GM23338 (cell line): ENCODE results near the gene ZNF565. TPM values are rescaled to one million over a fixed set of nuclear protein-coding genes. Genes with fewer than 3 reads are reported as not detected.
"Not testable (repeated sequence)": the region's sequence is repeated elsewhere in the genome, so short reads cannot be mapped to it uniquely, and the experiment has no call there.

ENCODE experiments used
- ATAC-seq: fragments of 200-7000 bp; cut with Tn5 transposase; 3 replicates; pipeline ENCODE4 v1.9.1; 2020
- DNase-seq: peaks from one replicate; pipeline ENCODE4 v3.0.0-alpha.2; 2015; ENCODE audit warnings: low spot score
- H2AFZ ChIP-seq: fragments of 200-600 bp; sonication (generic); 2 replicates; pipeline ENCODE4 v1.8.0; 2016; ENCODE audit warnings: antibody characterized with exemption, mild to moderate bottlenecking, moderate library complexity
- H3F3A ChIP-seq: fragments of 200-600 bp; sonication (generic); replicated peaks from 2 replicates; pipeline ENCODE4 v1.8.0; 2017; ENCODE audit warnings: antibody characterized with exemption, mixed run types, low read depth
- H3K27ac ChIP-seq: fragments of 200-600 bp; sonication (generic); 2 replicates; pipeline ENCODE4 v1.6.1; 2016; ENCODE audit warnings: low read depth
- H3K27me3 ChIP-seq: fragments of 200-600 bp; sonication (generic); 2 replicates; pipeline ENCODE4 v1.8.0; 2016; ENCODE audit warnings: mild to moderate bottlenecking, mixed run types, moderate library complexity; ENCODE audit not compliant: insufficient read depth
- H3K36me3 ChIP-seq: fragments of 200-600 bp; sonication (generic); 2 replicates; pipeline ENCODE4 v1.8.0; 2016; ENCODE audit warnings: mild to moderate bottlenecking; ENCODE audit not compliant: insufficient read depth
- H3K4me1 ChIP-seq: fragments of 200-600 bp; sonication (generic); 2 replicates; pipeline ENCODE4 v1.8.0; 2016; ENCODE audit warnings: mild to moderate bottlenecking, moderate library complexity; ENCODE audit not compliant: insufficient read depth
- H3K4me2 ChIP-seq: fragments of 200-600 bp; sonication (generic); 2 replicates; pipeline ENCODE4 v1.7.1; 2017; ENCODE audit warnings: mixed run types
- H3K4me3 ChIP-seq: fragments of 200-600 bp; sonication (generic); 2 replicates; pipeline ENCODE4 v1.6.1; 2016; ENCODE audit warnings: mixed run types
- H3K79me2 ChIP-seq: fragments of 200-600 bp; sonication (generic); replicated peaks from 2 replicates; pipeline ENCODE4 v1.8.0; 2017; ENCODE audit warnings: mild to moderate bottlenecking; ENCODE audit not compliant: insufficient read depth
- H3K9me2 ChIP-seq: fragments of 200-600 bp; sonication (generic); 2 replicates; pipeline ENCODE4 v1.8.0; 2017; ENCODE audit not compliant: insufficient read depth
- H4K20me1 ChIP-seq: fragments of 200-600 bp; sonication (generic); replicated peaks from 2 replicates; pipeline ENCODE4 v1.8.0; 2017; ENCODE audit warnings: mild to moderate bottlenecking; ENCODE audit not compliant: insufficient read depth
- H3K27ac Mint-ChIP-seq: 2 replicates; pipeline ENCODE4 v1.8.0; 2020; ENCODE audit warnings: inconsistent platforms, mild to moderate bottlenecking, moderate library complexity, mixed read lengths
- H3K27me3 Mint-ChIP-seq: 3 replicates; pipeline ENCODE4 v1.8.0; 2022; ENCODE audit warnings: low read depth, mild to moderate bottlenecking, moderate library complexity, mixed read lengths, inconsistent platforms; ENCODE audit not compliant: insufficient read depth, poor library complexity
- H3K36me3 Mint-ChIP-seq: 3 replicates; pipeline ENCODE4 v1.8.0; 2021; ENCODE audit warnings: low read depth, mild to moderate bottlenecking, inconsistent platforms, moderate library complexity, mixed read lengths
- H3K4me1 Mint-ChIP-seq: 3 replicates; pipeline ENCODE4 v1.8.0; 2020; ENCODE audit warnings: mild to moderate bottlenecking, inconsistent platforms, mixed read lengths
- H3K4me3 Mint-ChIP-seq: 3 replicates; pipeline ENCODE4 v1.8.0; 2021; ENCODE audit warnings: moderate library complexity, mild to moderate bottlenecking, inconsistent platforms, mixed read lengths
- H3K9me3 Mint-ChIP-seq: 3 replicates; pipeline ENCODE4 v1.8.0; 2020; ENCODE audit warnings: moderate library complexity, mild to moderate bottlenecking, inconsistent platforms, mixed read lengths
- polyA plus RNA-seq: library from polyadenylated mRNA; unstranded; fragments of >200 nt; fragmentation: Nextera tagmentation; extraction: Ambion mirVana; gene quantifications from 2 replicates; pipeline ENCODE4 v1.2.1, GENCODE V29; 2016
- small RNA-seq: library from RNA; depleted of rRNA; stranded (forward); fragments of <200 nt; gene quantifications from one replicate; pipeline ENCODE3, GENCODE V24; 2014; ENCODE audit warnings: low replicate concordance
- total RNA-seq: library from RNA; depleted of rRNA; stranded (reverse); fragments of >200 nt; shearing (Covaris generic); gene quantifications from 2 replicates; pipeline ENCODE4 v1.2.3, GENCODE V29; 2014; rRNA removed

ZNF565 gene
- total and polyA plus RNA-seq, 2 experiments from 2014 or later: 2.4 to 3.2 TPM

- H3K9me3 Mint-ChIP-seq, H3K4me2 ChIP-seq, H3K27ac ChIP-seq, H3K27me3 ChIP-seq, H3K9me2 ChIP-seq, H4K20me1 ChIP-seq, H3K36me3 ChIP-seq, DNase-seq, H2AFZ ChIP-seq, H3K4me3 Mint-ChIP-seq, H3K27me3 Mint-ChIP-seq, H3K4me1 ChIP-seq, H3F3A ChIP-seq, H3K27ac Mint-ChIP-seq, H3K79me2 ChIP-seq, ATAC-seq, H3K36me3 Mint-ChIP-seq, H3K4me3 ChIP-seq: not testable (repeated sequence)
- H3K4me1 Mint-ChIP-seq: peaks cover 10% of the 10 kb centered on the region
Measured at GRCh38 chr19:36134867-36135266, 79.6 kb downstream of the ZNF565 start.

Small RNA genes lying within 50 kb of the gene (small RNA-seq; reads per million reads assigned to genes)
- gene RF00019: not detected

Other genes starting within 250 kb of the ZNF565 start
- 45.8 and 55.9 TPM in 2 replicates for gene SDHAF1, start 219.5 kb downstream of the ZNF565 start, total RNA-seq
- gene SDHAF1, start 219.5 kb downstream of the ZNF565 start, polyA plus RNA-seq: 19.9 TPM in 2 replicates
- gene SYNE4, start 205.9 kb downstream of the ZNF565 start, total RNA-seq: 24.1 and 26.1 TPM in 2 replicates
- 47.3 and 49.8 TPM in 2 replicates for gene SYNE4, start 205.9 kb downstream of the ZNF565 start, polyA plus RNA-seq
- 28.5 and 33.6 TPM in 2 replicates for gene ALKBH6, start 200.5 kb downstream of the ZNF565 start, total RNA-seq
- gene ALKBH6, start 200.5 kb downstream of the ZNF565 start, polyA plus RNA-seq: 51.4 and 54.6 TPM in 2 replicates
- 12.4 and 19.1 TPM in 2 replicates for gene CLIP3, start 181.8 kb downstream of the ZNF565 start, total RNA-seq
- gene CLIP3, start 181.8 kb downstream of the ZNF565 start, polyA plus RNA-seq: 15.1 and 15.2 TPM in 2 replicates
- gene THAP8, start 160.4 kb downstream of the ZNF565 start, total RNA-seq: 10.3 and 12.7 TPM in 2 replicates
- gene THAP8, start 160.4 kb downstream of the ZNF565 start, polyA plus RNA-seq: 12.2 and 13.7 TPM in 2 replicates
- gene WDR62, start 159.8 kb downstream of the ZNF565 start, total RNA-seq: 41.0 and 45.4 TPM in 2 replicates
- gene WDR62, start 159.8 kb downstream of the ZNF565 start, polyA plus RNA-seq: 13.3 and 14.1 TPM in 2 replicates
- not detected in 2 replicates for gene OVOL3, start 103.5 kb downstream of the ZNF565 start, total RNA-seq
- gene OVOL3, start 103.5 kb downstream of the ZNF565 start, polyA plus RNA-seq: not detected in 2 replicates
- 94.0 and 110 TPM in 2 replicates for gene POLR2I, start 99.8 kb downstream of the ZNF565 start, total RNA-seq
- gene POLR2I, start 99.8 kb downstream of the ZNF565 start, polyA plus RNA-seq: 413 and 427 TPM in 2 replicates
- gene TBCB, start 99.2 kb downstream of the ZNF565 start, total RNA-seq: 254 and 275 TPM in 2 replicates
- 277 and 290 TPM in 2 replicates for gene TBCB, start 99.2 kb downstream of the ZNF565 start, polyA plus RNA-seq
- 112 and 123 TPM in 2 replicates for gene CAPNS1, start 74.6 kb downstream of the ZNF565 start, total RNA-seq
- 227 and 230 TPM in 2 replicates for gene CAPNS1, start 74.6 kb downstream of the ZNF565 start, polyA plus RNA-seq
- 0.52 TPM in 1 of 2 replicates, not detected in the other for gene COX7A1, start 62.2 kb downstream of the ZNF565 start, total RNA-seq
- 5.5 and 6.3 TPM in 2 replicates for gene COX7A1, start 62.2 kb downstream of the ZNF565 start, polyA plus RNA-seq
- gene ZNF146, start 441 bp upstream of the ZNF565 start, total RNA-seq: 227 and 249 TPM in 2 replicates
- gene ZNF146, start 441 bp upstream of the ZNF565 start, polyA plus RNA-seq: 111 and 143 TPM in 2 replicates
- 9.5 and 10.4 TPM in 2 replicates for gene ZFP14, start 164.5 kb upstream of the ZNF565 start, total RNA-seq
- 8.6 and 9.0 TPM in 2 replicates for gene ZFP14, start 164.5 kb upstream of the ZNF565 start, polyA plus RNA-seq
- gene ZFP82, start 204.0 kb upstream of the ZNF565 start, total RNA-seq: 17.1 and 21.2 TPM in 2 replicates
- 10.8 and 16.8 TPM in 2 replicates for gene ZFP82, start 204.0 kb upstream of the ZNF565 start, polyA plus RNA-seq